ENCODE measurements around the gene WDFY4.

The WDFY4 gene

DNA sequence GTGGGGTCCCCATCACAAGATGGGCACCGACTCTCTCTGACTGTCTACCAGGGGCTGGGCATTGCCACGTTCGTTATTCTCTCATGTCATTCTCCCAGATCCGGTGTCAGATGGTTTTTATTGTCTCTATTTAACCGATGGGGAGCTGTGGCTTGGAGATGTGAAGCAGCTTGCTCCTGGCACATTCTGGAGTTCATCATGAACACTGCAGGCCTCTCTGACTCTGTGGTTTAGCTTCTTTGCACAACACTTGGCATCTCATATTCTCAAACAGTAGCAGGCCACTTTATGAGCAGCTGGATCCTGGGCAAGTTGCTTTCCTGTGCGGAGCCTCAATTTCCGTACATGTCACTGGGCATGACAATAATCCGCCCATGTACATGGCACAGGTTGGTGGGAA is 135.1 kb downstream of the WDFY4 start:
- DNase-seq: no peak

DNA sequence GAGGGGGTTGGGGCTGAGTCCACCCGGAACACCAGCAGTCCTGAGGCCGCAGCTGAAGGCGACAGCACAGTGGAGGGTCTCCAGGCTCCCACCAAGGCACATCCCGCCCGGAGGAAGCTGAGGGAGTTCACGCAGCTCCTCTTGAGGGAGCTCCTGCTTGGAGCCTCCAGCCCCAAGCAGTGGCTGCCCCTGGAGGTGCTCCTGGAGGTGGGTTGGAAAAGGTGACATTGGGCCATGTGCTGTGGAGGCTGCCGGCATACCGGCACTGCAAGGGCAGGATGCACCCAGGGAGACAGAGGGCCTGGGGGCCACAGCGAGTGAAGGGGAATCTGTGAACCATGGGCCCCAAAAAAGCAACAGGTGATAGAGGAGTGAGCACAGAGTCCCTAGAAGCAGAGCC is 135.6 kb downstream of the WDFY4 start:
- DNase-seq: no peak

DNA sequence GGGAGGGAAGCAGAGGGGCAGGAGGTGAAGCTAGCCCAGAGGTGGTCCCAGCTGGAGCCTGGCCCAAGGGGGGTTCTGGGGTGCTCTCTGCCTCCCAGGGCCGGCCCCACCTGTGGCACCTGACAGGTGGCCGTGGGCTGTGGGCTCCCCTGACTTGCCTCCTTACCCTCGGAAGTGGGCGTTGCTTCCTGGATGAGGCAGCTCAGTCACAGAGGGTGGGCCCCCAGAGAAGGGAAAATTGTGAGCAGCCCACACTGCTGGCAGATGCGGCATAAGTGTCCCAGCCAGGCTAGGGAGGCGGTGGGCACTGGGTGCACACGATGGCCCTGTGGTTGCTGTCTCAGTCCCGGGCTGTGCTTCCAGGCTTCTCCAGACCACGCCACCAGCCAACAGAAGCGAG is 136.0 kb downstream of the WDFY4 start:
- no peak for DNase-seq

DNA sequence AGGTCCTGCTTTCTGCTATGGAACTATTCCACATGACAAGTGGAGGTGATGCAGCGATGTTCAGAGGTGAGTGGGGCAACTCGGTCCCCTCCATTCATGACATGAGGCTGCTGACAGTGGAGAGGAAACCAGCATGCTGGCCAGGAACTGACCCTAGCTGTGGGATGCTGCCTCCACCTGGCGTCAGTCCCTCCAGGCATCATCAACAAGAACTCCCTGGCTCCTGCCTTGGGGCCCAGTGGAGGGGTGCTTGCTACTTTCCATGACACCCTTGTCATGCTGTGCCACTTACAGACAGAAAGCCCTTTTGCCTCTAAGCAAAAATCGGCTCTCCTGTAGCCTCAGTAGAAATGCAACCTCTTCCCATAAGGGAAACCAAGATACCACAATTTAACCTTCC is 136.4 kb downstream of the WDFY4 start:
- DNase-seq: no peak

DNA sequence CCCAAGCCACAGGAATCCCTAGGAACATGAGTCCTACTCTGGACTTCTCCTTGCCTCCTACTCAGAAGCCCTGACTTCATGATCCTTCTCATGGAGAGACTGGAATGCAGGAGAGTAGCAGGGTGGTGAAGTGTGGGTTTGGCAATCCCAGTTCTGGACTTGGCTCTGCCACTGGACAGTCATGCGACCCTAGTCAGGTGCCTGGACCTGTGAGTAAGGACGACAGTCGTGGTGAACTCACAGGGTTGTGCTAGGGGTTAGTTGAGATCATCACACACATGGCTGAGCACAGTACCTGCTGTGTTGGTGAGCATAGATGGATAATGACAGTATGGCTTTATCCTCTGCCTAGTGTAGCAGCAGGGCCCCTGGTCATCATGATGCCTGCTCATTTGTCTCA is 137.0 kb downstream of the WDFY4 start:
- DNase-seq: no peak

DNA sequence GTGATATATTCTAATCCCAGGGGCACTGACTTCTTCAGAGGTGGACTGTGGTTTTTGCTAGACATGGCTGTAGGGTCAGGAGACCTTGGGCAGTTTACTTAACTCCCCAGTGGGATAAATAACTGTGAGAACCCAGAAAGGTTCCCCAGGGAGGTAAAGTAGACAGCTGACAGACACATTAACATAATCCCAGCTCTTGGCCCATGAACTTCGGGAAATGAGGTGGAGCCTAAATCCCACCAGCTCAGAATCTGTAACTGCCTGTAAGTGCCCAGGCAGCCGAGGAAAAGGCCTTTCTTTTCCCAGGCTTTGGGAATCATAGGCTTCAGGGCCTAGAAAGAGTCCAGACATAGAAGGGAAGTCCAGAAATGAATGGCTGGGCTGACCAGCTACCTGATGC is 149.0 kb downstream of the WDFY4 start:
- no peak for DNase-seq

DNA sequence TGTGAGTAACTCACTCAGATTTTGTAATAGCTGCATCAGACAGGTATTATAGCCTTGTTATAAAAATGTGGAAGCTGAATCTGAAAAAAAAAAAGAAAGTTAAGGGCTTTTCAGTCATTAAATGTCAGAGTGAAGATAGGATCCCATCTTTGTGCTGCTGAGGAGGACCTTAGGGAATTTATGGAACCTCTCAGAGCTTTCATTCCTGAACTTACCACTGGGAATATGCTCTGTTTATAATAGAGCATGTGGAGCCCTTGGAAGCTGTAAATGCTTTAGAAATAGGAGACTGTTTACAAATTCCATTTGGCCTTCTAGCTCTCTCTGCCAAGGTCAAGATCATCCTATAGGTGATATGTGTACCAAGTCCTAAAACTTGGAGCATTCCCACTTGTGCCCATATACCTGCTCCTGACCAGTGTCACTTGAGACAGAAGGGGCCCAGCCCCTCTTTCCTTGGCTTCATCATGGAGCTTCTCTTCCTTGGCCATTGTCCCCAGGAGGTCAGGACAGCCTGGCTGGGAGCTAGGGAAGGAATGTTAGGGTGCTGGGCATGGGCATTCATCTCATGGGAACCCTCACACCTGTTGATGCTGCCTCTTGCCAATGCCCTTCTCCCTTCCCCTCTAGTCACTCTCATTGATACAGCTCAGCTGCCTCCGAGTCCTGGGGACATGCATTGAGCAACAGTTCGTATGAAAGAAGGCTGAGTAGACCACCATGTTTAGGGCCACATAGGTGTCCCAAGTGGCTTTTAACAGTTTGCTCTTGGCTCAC is 149.7 kb downstream of the WDFY4 start:
- no peak for DNase-seq

DNA sequence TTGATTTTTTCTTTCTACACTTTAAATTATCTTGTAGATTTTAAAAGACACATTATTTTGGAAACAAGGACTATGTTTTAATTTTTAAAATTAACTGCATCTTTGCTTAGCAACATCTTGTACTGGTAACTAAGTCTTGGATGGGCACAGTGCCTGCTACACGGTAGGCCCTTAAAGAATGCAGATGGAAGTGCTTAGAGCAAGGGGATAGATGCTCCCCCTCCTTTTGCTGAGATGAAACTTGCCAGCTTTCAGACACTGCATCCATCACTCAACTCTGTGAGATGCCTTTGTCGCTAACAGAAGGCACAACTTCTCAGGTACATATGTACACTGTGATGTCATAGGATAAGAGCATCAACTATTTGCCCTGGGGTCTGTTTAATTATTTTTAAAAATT is 151.1 kb downstream of the WDFY4 start:
- no peak for DNase-seq

DNA sequence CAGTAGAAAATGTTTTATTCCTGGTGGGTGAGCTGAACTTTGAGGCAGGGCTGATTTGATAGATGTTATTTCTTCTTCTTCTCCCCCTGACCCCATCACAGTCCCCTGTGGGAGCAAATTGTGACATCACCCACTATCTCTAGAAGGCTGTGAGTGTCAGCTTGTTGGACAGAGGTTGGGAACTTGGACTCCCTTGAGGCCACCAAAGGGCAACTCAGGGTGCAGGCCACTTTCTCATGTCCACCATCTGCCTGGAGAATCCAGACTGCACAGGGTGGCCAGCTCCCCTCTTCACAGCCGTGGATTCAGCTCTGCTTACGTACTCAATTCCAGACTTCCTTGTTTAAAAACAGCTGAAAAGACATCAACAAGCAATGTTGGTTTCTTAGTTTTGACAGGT is 151.9 kb downstream of the WDFY4 start:
- no peak for DNase-seq

DNA sequence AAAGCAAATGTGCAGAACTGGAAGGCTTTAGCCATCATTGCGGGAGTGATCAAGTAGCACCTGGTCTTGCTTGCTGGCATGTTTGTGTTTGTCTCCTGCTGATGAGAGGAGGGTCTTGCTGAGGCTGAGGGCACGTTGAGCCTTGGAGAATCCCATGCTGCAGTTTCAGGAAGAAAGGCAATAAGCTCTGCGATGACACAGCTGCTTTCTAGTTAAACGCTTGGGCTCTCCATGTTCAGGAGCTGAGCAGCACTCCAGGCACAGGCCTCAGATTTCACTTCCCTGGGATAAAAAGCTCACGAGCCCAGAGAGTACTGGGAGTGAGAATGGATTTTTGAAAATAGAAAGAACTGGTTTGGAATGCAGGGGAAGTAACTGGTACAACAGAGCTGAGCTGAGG is 154.2 kb downstream of the WDFY4 start:
- no peak for DNase-seq

DNA sequence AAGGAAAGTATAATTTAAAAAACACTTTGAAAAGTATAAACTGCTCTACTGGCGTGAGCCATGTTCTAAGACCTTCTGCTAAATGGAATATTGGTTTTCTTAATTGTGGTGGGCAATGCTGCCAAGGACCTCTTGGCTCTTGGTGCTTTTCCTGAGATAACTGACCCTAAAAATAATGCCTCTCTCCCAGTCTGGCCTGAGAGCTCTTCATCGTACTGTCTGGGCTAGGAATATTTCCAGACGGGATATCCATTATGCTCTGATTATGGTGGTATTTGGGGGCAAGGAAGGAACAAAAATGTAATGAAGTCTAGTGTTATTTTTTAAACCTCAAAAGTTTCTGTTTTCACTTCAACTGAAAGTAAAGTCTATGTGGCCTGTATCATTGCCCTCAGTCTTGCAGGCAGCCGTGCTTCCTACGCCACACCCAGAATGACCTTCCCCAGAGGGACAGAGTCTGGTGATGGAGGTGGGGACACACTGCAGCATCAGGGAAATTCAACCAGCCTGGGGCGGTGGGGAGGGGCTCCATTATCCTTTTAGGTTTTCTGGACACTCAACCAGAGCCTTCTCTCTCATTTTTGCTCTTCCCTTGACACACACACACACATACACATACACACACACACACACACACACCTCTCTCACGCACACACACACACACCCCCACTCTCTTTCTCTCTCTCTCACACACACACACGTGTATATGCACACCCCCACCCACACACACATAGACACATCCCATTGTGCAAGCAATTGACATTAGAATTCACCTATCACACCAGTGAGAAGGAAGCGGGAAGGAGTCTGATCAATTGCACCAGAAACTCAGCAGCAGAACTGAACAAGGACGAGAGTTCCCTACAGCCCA is 155.4 kb downstream of the WDFY4 start:
- DNase-seq: no peak

DNA sequence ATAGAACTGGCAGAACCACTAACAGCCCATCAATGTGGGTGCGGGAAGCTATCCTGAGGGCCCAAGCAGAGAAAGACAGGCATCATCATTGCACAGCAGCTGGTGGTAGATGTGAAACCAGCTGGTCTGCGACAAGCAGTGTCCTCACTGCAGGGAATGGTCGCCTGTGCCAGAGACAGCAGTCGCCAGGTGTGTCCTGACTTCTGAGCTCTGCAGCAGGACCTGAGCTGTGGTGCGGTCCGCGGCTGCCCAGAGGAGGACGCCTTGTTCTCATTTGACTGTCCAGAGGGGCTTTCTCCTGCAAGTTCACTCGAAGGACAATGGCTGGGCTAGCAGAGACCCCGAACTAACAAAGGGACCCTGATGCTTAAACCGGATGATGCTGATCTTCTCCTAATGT is 157.6 kb downstream of the WDFY4 start:
- no peak for DNase-seq

DNA sequence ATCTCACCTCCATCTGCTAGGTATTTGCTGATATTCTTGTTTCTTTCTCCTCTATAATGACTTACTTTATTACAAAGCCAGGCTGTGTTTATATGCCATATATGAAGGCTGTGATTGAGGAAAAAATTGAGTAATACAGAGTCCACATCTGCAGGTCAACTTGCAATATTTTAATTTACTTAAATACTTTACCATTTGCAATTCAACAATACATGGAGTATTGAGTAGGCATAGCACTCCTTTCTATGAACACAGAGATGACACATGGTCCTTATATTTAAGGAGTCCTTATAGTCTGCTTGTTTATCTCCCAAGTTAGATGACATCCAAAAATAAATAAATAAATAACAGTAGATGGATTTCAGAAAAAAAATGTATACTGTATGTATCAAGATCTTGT is 158.5 kb downstream of the WDFY4 start:
- DNase-seq: no peak

DNA sequence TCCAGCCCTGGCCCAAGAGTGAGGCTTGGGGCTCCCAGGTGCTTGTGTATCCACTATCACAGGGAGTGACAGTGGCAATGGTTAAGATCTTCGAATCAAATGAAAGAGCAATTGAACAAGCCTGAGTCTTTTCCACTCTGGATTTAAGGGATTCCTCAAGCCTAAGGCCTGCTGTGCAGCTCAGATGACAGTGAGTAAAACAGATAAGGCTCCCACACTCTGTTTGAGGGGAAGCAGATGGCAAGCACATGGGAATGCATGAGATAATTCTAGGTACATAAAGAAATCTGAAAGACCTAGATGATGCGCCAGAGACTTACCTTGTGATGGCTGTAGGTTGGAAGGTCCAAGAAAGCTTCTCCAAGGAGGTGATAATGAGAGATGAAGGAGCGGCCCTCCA is 159.9 kb downstream of the WDFY4 start:
- no peak for DNase-seq

DNA sequence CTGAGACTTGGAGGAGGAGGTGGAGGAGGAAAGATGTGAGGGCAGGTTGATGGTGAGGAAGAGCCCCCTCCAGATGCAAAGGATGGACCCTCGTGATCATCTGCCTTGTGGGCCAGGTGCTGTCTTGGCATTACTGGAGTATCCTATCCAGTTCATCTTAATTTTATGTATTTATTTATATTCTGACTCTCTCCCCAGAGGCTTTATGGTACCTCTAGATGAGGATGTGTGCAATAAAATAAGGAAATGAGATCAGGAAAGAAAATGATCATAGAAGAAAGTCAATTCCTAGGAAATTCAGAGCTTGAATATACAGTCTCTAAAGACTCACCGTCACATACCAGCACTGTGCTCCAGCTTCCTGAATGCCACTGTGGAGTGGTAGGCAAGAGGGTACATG is 160.8 kb downstream of the WDFY4 start:
- DNase-seq: no peak

DNA sequence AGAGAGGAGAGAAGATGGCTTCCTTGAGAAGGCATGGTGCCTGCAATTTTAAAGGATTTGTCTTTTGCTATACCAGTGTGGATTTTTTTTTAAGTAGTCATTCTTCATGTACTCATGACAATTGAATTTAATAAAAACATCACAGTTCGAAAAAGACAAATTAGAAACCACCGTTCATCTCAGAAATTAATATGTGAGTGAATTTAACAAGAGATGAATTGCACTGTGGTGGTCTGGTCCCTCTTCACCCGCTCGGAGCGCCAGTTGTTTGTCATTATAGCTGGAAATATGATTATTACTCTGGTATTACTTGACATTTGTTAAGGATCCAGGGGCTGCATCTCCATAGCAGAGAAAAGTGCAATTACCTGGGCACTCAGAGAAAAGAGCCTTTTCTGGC is 163.0 kb downstream of the WDFY4 start:
- no peak for DNase-seq

DNA sequence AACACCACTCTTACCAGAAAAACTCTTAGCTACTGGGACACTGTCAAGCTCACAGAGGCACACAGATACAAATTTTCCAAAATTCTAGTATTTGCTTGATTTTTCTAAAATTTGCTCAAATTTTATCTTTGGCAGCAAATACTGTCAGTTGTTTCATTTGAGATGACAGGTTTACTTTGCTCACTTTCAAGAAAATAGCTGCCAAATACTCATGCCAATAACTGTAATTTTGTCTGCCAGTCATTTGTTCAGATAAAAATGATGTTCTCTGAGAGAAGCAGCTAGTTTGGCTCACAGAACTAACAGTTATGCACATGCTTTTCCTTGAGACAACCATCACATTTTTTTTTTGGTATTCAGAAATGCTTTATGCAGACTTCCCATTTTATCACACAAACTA is 172.2 kb downstream of the WDFY4 start:
- no peak for DNase-seq

DNA sequence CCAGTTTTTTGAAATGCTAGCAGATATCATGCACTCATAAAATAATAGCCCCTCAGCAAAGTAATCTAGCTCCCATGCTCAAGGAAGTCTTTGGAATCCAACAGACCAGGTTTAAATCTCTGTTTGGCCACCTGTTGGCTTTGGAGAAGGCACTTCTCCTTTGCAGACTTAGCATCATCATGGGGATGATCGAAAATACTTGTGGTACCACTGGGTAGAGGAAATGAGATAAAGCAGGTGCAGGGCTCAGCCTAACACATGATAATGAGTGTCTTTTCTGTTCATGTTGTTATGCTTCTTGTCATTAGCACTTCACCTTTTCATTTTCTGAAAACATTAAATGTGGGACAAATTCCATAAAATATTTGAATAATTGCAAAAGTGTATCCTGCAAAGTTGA is 187.6 kb downstream of the WDFY4 start:
- no peak for DNase-seq

DNA sequence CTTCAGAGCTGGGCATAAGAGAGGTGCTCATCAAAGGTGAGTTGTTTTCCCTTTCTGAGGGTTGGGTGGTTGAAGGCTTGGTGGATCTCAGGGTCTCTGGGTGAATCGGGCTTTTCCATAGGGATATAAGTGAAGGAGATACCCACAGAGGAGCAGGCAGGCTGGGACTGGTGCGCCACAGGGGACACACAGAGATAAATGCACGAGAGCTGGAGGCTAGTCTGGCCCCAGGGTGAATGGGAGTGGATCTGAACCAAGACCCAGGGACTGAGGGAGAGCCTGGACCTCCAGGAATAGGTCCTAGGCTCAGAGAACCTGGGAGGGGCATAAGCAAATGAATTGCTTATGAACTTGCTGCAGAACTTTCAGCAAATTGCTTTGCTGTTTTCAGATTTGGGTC is 193.4 kb downstream of the WDFY4 start:
- no peak for DNase-seq

DNA sequence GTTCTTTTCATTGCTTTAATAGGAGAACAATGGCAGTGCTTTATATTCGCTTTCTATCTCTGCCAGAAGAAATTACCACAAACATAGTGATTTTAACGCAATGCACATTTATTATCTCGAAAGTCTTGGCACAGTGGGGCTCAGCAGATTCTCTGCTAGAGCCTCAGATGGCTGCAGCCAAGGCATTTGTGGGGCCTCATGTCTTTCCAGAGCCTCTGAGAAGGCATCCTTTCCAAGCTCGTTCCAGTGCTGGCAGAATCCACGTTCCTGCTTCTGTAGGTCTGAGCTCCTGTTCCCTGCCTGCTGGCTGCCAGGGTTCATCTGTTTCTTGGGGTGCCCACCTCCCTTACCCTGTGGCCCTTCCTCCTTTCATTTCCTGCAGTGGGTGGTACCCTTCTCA is 194.8 kb downstream of the WDFY4 start:
- no peak for DNase-seq

DNA sequence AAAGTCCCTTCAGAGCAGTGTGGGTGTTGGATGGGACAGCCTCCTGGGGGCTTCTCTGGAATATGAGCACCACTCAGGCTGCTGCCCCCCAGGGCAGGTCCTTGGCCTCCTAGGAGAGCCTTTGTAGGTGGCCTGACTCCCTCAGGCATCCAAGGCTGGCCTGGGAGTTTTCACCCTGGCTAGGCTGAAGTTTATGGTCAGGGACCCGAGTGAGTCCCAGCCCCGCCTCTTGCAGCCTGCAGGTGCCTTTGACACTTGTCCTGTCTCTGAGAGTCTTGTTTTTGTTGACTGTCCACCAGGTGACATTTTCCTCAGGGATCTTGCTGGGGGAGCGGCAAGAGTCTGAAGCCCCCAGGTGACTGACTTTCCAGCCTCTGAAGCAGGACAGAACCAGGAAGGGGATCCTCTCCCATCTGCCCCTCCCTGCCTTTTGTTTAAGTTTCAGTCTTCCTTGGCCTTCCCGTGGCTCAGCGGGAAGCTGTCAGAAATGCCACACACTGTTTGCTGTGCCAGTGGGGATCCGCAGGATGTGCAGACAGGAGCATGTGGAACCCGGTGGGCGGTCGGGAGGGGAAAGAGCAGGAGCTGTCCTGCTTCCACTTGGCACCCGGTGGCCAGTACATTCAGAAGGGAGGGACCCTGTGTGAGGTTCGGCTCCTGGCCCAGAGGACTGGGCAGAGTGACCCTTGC is 195.5 kb downstream of the WDFY4 start:
- DNase-seq: no peak

DNA sequence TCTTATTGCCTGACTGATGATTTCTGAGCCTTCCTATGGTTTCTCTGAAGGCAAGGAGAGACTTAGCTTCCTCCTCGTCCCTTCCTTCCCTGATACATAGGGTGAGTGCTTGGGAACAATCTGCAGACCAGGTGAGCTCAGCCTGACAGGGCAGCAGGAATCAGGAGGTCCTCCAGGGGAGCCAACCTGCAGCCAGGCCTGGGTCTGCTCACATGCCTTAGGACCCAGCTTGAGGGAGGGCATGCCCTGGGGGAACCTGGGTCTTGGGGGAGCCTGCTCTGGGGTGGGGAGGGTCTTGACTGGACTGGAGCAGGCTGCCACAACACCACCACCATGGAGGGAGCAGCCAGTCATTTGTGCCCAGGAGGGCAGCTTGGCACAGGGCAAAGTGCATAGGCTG is 197.3 kb downstream of the WDFY4 start:
- no peak for DNase-seq

DNA sequence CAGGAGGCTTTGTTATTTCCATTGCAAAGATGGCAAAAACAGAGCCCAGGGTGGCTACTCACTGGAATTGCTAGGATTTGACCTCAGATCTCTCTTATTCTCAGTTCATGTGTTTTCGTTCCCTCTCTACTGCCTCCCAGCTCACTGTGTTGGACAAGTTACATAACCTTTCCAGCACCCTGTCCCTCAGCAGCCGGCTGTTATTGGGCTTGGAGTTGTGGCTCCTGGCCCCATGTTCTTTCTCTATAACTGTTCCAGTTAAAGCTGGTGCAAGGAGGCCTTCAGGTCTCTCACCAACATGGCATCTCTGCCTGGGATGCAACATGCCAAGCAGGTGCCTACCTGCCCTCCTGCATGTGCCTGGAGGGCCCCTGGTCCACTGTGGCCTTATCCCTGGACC is 198.2 kb downstream of the WDFY4 start:
- DNase-seq: no peak

DNA sequence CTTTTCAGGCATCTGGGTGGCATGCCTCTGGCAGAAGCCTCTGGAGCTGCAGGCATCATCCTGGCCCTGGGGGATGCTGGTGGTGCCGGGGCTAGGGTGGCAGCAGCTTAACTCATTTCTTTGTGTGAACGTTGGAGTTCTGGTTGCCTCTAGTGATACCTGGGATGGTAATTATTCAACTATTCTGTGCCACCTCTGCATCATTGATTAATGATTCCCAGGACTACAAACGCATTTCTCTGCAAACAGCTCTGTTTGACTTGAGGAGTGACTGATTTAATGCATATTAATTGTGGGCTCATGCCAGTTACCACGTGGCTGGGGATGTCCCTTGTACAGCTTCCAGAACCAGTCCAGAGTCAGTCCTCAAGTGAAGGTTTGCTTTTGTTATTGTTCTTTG is 199.0 kb downstream of the WDFY4 start:
- DNase-seq: no peak

Data from suppressor macrophage (primary cell).